Regular cardiac myocyte (primary cell): Measurements from ENCODE around the gene AVPR2. TPM values are rescaled to one million over a fixed set of nuclear protein-coding genes. Genes with fewer than 3 reads are reported as not detected.

Experiments
- total RNA-seq: library from RNA; depleted of rRNA; stranded (reverse); fragments of >200 nt; gene quantifications from 2 replicates; pipeline ENCODE4 v1.2.3, GENCODE V29; 2014

AVPR2 gene
- total RNA-seq, result not detected in 2 replicates

DNA sequence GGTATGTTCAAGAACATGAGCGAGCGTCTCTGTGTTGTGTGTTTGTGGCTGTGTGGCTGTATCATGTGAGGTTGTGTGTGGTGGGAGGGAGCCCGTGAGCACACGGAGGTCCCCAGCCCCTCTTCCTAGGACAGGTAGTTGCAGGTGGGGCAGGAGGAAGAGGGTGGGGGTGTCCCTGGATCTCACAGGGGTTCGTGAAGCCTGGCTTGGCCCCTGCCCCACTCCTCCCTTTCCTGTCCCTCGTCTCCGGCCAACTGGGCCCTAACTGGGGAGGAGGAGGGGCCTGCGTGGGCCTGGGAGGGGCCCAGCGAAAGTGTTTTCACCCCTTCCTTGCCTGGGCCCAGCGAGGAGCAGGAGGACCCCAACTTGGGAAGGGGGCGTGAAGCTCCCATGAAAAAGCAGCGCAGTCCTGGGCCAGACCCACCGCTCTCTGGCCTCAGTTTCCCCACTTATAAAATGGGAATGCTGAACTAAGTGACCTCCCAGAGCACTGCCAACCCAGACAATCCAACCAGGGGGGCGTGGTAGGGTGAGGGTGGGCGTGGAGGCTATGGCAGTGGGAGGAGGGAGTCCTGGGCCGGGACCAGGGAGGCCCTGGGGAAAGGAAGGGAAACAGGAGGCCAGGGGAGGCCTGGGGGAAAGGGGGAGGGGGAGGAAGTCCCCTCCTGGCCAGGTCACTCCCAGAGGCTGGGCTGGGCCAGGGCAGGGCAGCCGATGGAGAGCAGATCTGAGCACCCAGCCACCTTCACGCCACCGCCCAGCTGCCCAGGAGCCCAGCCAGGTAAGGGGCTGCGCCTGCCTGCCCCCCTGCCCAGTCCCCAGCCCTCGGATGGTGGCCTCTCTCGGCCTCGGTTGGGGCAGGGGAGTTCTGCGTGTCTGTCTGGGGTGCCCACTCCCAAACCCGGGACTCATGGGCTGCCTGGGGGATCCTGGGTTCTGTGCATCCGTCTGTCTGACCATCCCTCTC is at the start of gene AVPR2:
Gene AVPR2 (plus strand): TSS at position 683 of the 967 bp plus-strand sequence. CDS start 473 bp downstream, outside the sequence.

DNA sequence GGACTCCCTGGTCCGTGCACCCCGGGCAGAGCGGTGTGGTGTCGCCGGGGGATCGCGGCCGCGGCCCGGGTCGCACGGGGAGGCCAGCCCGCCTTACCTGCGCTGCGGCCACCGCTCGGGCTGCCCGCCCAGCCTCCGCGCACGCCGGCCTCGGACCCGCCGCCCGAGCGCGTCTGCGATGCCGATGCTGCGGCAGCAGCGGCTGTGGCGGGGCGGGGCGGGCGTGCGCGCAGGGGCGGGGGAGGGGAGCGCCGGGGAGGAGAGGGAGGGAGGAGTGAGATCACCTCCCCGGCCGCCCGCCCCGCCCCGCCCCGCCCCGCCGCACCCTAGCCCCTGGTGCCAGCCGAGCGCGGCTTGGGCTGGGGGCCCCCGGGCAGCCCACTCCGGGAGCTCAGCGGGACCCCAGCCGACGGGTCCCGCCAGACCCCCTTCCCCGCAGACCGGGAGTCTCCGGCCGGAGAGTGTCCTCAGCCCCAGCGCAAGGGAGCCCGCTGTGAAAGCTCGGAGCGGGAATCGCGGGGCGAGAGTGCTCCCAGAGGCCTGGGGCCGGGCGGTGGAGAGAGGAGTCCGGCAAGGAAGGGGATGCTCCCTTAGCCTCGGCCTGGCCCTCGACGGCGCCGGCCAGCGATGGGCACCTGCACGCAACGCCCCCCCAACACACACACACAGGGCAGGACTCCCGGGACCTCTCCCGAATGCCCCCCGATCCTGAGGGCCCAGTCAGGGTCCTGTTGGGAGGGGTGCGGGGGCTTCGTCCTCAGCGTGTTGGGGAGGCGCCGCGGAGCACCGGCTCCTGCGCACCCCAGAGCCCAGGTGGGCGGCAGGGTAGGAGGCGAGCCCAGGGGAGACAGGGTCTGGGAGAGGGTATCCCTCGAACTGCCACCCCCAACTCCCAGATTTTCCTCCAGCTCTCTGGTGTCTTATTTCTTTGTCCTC is 18.2 kb upstream of the AVPR2 start, which contains the start of gene L1CAM:
Gene L1CAM (minus strand): TSS at position 206 of the 936 bp plus-strand sequence. CDS start 10,337 bp downstream, outside the sequence.

GRCh38 chrX:153925739-153926551 is 21.5 kb downstream of the AVPR2 start, which contains the start of gene ARHGAP4:
TSS of gene ARHGAP4 (minus strand) at chrX:153926264. CDS start at chrX:153926202, 62 bp downstream.

GRCh38 chrX:153934762-153935325 is 30.4 kb downstream of the AVPR2 start, which contains the start of gene NAA10:
TSS of gene NAA10 (minus strand) at chrX:153935037. CDS start at chrX:153934904, 133 bp downstream.

DNA sequence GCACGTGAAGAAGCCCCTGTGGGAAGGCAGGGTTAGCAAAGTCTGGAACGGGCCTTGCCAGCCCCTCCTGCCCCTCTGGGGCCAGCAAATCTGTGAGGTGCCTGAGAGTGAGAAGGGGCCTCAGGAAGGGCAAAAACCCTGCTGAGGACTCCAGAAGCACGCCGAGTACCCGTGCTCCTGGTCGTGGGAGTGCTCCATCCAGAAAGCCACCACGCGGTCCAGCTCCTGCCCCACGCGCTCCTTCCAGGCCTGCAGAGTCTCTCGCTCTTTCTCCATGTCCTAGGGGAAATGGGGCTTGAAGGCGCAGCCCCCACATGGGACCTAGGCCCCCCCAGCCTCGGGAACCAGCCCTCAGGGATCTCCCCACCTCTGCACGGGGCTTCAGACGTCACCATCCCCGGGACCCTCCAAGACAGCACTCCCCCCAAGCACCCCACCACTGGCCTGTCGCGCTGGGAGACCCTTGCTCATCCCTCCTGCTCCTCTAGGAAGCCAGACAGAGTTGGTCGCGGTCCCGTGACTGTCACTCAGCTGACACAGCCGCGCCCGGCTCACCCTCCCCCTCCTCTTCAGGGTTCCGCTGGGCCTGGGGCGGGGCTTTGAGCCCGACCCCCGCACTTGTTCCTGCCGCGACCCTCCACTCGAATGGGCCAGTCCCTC is 39.8 kb downstream of the AVPR2 start, which contains the start of gene RENBP:
Gene RENBP (minus strand): TSS at position 504 of the 660 bp plus-strand sequence. CDS start 33 bp downstream, at position 471.

Other genes with a start within 250 kb of the AVPR2 start
- under 0.01 and 0.85 TPM in 2 replicates for gene PNCK, start 230.9 kb upstream of the AVPR2 start, total RNA-seq
- 2.3 and 13.0 TPM in 2 replicates for gene SLC6A8, start 216.7 kb upstream of the AVPR2 start, total RNA-seq
- gene BCAP31, start 180.3 kb upstream of the AVPR2 start, total RNA-seq, result 240 and 278 TPM in 2 replicates
- gene ABCD1, start 179.8 kb upstream of the AVPR2 start, total RNA-seq, result 11.0 and 11.1 TPM in 2 replicates
- 4.2 and 6.5 TPM in 2 replicates for gene PLXNB3, start 140.4 kb upstream of the AVPR2 start, total RNA-seq
- 0.58 and 0.85 TPM in 2 replicates for gene SRPK3, start 123.6 kb upstream of the AVPR2 start, total RNA-seq
- 26.5 and 52.0 TPM in 2 replicates for gene IDH3G, start 110.3 kb upstream of the AVPR2 start, total RNA-seq
- gene SSR4, start 110.0 kb upstream of the AVPR2 start, total RNA-seq, result 92.6 and 162 TPM in 2 replicates
- 0.19 and 0.56 TPM in 2 replicates for gene PDZD4, start 74.1 kb upstream of the AVPR2 start, total RNA-seq
- 1.9 and 3.7 TPM in 2 replicates for gene L1CAM, start 18.5 kb upstream of the AVPR2 start, total RNA-seq
- 0.38 and 0.85 TPM in 2 replicates for gene ARHGAP4, start 21.6 kb downstream of the AVPR2 start, total RNA-seq
- 47.6 and 120 TPM in 2 replicates for gene NAA10, start 30.4 kb downstream of the AVPR2 start, total RNA-seq
- 2.3 and 13.2 TPM in 2 replicates for gene RENBP, start 40.0 kb downstream of the AVPR2 start, total RNA-seq
- 7.9 and 13.4 TPM in 2 replicates for gene HCFC1, start 67.1 kb downstream of the AVPR2 start, total RNA-seq
- 4.0 and 6.8 TPM in 2 replicates for gene TMEM187, start 68.1 kb downstream of the AVPR2 start, total RNA-seq
- 74.4 and 108 TPM in 2 replicates for gene IRAK1, start 115.2 kb downstream of the AVPR2 start, total RNA-seq
- 15.3 and 27.6 TPM in 2 replicates for gene MECP2, start 193.0 kb downstream of the AVPR2 start, total RNA-seq
- gene OPN1LW, start 239.6 kb downstream of the AVPR2 start, total RNA-seq, result not detected in 2 replicates